GM21423 (cell line): Measurements from ENCODE around the gene OR2Y1.
"Not testable (repeated sequence)": the region's sequence is repeated elsewhere in the genome, so short reads cannot be mapped to it uniquely, and the experiment has no call there.

Experiments
- ATAC-seq: cut with Tn5 transposase; IDR thresholded peaks from one replicate; pipeline ENCODE4 v1.9.1; 2021; ENCODE audit warnings: mild to moderate bottlenecking, moderate library complexity; ENCODE audit not compliant: unreplicated experiment

OR2Y1 gene, protein sequence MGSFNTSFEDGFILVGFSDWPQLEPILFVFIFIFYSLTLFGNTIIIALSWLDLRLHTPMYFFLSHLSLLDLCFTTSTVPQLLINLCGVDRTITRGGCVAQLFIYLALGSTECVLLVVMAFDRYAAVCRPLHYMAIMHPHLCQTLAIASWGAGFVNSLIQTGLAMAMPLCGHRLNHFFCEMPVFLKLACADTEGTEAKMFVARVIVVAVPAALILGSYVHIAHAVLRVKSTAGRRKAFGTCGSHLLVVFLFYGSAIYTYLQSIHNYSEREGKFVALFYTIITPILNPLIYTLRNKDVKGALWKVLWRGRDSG

DNA sequence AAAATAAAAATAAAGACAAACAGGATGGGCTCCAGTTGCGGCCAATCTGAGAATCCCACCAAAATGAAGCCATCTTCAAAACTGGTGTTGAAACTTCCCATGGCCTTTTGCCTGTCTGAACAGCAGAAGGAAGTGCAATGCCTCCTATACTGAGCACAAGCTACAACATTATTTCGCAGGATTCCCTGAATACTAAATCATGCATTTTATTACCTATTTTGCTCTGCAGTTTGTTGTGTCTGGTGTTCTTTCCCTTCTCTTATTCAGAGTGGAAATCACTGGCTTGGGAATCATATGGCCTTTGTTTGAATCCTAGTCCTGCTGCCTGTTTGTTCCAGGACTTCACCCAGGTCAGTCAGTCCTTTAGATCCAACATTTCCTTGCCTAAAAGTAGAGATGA is at the start of gene OR2Y1:
OR2Y1 (minus strand) TSS at position 101 of the 400 bp plus-strand sequence; CDS start at position 101, 0 bp downstream.
- no peak for ATAC-seq

DNA sequence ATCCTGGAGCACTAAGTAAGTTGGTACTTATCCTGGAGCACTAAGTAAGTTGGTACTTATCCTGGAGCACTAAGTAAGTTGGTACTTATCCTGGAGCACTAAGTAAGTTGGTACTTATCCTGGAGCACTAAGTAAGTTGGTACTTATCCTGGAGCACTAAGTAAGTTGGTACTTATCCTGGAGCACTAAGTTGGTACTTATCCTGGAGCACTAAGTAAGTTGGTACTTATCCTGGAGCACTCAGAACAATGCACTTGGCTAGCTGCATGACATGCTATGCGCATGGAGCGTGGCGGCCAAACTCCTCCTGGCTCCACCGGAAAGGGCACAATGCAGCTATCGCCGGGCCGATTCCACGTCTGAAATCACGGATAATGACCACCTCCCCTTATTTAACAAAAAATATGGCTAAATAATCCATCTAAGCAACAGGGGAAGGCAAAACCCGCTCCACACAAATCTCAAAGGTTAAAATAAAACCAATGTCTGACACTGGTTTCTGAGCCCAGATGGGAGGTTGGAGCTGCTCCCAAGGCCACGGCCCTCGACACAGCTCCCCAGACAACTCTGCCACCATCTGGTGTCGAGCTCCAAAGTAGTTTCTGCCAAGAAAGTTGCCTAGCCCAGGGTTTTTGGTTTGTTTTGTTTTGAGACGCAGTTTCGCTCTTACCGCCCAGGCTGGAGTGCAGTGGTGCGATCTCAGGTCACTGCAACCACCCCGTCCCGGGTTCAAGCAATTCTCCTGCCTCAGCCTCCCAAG is 49.0 kb upstream of the OR2Y1 start:
- not testable (repeated sequence) for ATAC-seq

DNA sequence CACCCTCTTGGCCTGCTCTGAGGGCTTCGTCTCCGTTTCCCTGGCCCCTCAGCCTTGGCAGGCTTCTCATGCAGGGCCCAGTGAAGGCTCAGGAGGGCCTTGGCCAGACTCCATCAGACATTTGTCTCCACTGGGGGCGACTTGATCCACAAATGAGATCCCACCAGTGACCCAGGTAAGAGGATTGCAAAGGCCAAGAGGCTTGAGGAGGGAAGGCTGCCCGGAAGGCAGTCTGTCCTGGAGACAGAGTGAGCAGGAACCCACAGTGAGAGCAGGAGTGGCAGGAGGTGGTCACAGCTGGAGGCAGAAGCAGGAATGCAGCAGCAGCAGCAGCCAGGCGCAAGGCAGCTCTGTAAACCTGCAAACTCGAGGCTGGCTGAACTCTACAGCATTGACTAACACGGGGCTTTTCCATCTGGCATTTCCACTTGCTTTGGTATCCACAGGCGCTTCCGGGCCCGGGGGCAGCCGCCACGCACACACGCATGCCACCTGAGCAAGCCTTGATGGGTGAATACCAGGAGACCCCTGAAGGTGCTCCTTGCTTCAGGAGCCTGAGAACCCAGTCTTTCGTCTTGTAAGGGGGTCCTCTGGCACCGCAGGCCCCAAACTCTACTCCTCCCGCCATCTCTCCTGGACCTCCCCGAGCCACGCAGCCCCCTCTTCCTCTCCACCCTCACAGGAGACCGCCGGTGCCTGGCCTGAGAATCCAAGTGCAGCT is 48.0 kb upstream of the OR2Y1 start:
- ATAC-seq = no peak

DNA sequence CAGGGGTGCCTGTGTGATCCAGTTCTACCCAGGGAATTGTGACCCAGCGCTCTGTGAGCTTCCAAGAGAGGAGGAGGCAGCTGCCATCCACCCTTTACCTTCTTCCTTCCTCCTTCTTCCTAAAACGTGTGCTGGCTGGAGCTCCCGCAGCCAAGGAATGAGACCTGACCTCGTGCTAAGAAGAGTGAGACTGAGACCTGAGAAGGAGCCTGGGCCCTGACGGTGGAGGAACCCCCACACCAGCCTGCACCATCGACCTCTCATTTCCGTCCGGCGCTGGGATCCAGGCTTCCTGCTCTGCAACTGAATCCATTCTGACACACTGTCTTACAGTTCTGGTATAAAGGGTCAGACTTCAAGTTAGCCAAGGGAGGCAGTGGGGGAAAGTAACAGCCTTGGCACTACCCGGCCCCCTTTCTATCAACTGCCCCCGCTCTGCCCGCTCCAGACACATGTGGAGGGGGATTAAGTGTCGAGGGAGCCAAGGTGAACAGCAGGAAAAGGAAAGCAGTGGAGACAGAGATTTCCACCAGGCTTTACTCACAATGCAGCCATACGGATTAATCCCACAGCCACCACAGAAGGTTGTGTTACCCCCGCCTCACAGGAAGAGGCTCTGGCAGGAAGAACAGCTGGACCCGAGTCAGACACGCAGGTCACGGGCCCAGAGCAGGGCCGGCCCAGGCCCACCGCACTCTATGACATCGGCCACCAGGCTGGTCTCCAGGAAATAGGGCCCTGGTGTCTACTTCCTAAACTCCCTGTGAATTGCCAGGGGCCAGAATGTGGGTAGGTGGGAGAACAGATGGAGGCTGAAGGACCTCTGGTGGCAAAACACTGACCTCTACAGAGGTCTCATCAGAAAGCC is 46.9 kb upstream of the OR2Y1 start:
- no peak for ATAC-seq

DNA sequence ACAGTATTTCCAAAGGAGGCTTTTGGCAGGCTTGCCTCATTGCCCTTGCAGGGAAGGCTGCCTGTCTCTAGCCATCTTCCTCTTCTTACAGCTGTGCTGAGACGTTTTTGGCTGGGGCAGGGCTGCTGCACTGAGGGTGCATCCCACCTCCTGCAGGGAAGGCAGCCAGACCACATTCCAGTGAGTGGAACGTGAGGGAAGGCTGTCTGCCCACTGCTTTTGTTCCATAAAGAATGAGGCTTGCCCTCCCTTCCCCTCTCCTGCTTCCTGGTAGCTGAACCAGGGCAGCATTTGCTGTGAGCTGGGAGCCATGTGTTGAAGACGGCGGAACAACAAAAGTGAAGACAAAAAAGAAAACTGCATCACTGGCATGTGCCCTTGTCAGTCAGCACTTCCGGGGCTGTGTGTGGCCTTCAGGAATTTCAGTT is 46.0 kb upstream of the OR2Y1 start:
- ATAC-seq = no peak

DNA sequence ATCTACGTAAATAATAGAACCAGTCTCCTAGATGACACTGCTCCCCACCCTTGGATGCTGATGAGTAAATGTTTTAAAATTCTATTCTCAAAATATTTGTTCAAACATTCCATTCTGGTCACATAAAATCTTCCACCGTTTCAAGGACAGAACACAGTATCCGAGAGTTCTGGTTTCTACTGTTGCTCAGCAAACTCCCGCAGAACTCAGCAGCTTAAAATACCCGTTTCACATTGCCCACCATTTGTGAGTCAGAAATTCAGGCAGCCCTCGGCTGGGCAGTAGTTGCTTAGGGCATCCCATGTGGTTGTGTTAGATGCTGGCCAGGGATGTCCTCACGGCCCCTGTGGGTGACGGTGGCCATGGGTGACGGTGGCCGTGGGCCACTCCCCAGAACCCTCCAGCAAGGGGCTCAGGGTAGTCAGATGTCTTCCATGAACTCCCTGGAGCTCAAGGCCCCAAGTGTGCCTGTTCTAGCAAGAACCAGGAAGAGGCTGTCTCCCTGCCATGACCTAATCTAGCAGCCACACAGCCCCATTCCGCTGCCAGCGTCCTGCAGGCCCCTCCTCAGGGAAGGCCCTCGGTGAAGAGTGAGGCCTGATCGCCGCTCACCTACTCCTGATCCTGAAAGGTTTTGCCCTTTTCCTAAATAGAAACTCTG is 45.4 kb upstream of the OR2Y1 start:
- no peak for ATAC-seq

DNA sequence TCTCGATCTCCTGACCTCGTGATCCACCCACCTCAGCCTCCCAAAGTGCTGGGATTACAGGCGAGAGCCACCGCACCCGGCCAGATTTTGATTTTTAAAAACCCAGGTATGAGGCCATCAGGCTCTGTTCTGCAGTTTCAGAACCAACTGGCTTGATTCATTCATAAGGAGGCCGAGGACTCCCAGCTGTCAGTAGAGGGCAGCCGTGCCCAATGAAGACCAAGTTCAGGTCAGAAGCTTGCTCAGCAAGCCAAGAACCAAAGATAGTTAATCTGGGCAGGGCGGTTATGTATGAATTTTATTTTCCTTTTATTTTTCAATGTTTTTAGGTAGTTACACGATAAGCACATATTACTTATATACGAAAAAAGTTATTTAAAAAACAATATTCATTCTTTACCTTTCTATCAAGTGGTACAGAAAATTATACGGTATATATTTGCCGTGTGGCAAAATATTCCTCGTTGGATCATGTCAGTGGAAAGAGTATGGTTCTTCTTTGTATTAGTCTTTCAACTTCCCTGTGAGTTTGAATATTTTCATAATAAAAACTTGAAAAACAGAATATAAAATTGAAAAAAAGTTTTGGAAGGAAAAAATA is 44.7 kb upstream of the OR2Y1 start:
- peak; percentile 75 for ATAC-seq

DNA sequence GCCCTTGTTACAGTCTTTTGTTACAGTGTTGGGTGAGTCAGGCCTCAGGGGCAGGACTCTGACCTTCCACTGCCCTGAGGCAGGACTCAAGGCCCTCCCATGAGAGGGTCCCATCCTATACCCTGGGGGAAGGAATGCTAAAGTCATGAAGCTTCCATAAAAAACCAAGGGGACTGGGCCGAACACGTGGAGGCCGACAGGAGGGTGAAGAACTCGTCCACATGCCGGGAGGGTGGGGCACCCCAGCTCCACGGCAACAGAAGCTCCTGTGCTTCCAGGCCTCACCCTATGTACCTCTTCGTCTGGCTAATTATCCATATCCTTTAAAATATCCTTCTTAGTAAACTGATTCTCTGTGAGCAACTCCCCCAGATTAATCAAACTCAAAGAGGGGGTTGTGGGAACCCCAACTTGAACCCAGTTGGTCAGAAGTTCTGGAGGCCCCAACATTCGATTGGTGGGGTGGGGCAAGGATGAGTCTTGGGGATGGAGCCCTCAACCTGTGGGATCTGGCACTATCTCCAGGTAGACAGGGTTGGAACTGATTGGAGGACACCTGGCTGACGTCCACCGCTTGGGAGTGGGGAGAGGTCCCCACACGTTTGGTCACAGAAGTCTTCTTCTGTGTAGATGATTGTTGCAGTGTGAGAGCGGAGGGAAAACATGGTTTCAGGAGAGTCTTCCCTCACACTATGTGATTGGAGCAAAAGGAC is 43.6 kb upstream of the OR2Y1 start:
- no peak for ATAC-seq

DNA sequence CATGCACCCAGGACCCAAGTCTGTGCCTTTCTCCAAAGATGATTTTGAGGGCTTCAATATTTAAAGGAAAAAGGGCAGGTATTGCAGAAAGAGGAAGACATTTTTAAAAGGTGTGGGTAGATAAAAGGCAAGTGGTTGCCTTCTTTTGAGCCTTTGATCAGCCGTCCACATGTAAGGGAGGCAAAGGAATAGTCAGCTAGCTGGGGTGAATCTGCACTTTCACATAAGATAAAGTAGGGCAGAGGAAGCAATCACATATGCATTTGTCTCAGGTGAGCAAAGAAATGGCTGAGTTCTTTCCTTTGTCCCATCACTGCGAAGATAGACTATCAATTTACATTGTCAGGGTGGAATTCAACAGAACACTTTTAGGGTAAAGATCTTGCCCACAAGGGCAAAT is 42.9 kb upstream of the OR2Y1 start:
- ATAC-seq = no peak

DNA sequence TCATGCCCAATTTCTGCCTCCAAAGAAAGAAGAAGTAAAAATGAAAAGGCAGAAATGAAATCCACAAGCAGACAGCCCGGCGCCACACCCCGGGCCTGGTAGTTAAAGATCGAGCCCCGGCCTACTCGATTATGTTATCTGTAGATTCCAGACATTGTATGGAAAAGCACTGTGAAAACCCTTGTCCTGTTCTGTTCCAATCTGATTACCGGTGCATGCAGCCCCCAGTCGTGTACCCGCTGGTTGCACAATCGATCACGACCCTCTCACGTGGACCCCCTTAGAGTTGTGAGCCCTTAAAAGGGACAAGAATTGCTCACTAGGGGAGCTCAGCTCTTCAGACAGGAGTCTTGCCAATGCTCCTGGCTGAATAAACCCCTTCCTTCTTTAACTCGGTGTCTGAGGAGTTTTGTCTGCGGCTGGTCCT is 42.1 kb upstream of the OR2Y1 start:
- ATAC-seq = not testable (repeated sequence)

DNA sequence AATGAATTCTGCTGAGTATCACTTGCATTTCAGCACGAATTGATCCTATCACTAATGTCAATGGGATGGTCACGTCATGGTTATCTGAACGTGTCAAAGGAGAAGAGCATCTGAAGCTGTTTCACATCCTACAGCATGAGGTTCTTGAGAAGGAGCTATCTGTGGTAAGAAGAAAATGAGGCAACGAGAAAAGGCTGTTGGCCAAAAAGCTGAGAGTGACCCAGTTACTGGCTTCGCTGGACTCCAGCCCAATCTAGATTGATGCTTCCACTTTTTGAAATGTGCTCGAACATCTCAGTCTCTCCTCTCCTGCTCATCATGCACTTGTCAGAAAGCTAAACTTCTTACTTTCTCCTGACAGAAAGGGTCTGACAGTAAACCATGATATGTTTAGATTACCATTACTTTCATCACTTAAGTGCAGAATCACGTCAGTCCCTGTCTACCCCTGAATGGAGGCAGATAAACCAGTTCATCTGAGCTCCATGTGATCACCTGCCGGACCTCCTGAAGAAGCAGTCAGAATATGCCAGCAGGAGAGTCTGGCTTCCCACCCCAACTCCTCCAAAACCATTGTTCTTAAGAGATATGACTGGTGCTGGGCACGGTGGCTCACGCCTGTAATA is 40.2 kb upstream of the OR2Y1 start:
- ATAC-seq = no peak

DNA sequence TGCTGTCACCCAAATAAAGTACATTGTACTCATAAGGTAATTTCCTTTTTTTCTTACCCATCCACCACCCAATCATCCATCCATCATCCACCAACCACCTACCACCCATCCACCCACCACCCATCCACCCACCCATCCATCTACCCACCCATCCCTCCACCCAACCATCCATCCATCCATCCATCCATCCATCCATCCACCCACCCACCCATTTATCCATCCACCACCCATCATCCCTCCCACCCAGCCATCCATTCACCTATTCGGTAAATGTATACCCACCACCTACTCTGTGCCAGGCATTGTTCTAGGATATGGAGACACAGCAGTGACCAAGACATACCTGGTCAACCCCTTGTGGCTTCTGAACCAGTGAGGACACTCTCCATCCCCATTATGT is 37.6 kb upstream of the OR2Y1 start:
- no peak for ATAC-seq

DNA sequence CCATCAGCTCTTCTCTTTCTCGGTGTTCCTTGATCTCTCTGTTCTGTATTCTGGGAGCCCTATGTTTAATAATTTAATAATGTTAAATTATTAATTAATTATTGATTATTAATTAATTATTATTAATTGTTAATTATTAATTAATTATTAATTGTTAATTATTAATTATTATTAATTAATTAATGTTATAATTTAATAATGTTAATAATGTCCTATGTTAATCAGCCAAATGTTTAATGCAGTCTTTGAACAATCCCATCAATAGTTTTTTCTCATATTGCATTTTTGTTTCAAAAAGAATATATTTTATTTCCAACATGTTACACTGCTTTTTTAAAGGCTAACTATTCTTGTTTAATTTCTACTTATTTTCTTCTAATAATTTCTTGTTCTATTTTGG is 36.5 kb upstream of the OR2Y1 start:
- ATAC-seq = no peak

DNA sequence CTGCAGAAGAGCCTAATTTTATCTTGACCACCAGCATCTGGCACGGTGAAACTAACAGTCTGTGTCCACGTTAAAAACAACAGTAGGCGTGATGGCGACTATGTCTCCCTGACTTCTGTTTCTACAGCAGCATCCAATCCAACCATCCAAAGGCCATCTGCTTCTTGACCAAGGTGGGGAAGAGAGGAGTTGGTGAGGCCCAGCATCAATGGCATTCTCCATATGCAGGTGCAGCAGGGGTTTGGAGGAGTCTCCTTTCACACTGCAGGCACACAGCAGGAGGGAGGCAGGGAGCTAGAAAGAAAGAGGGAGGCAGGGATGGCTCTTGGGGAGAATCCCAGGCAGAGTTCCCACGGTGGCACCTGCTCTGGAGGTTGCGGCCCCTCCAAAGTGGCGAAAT is 35.8 kb upstream of the OR2Y1 start:
- ATAC-seq = no peak

DNA sequence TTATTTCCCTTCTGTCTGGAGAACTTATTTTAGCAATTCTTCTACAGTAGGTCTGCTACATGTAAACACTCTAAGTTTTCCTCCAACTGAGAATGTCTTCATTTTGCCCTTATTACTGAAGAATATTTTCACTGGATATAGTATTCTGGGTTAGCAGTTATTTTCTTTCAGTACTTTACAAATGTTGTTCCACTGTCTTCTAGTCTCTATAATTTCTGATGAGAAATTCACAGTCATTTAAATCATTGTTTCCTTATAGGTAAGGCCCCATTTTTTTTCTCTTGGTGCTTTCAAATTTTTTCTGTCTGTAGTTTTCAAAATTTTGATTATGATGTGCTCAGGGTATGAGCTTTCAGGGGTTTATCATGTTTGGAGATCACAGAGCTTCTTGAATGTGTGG is 32.0 kb upstream of the OR2Y1 start:
- no peak for ATAC-seq

DNA sequence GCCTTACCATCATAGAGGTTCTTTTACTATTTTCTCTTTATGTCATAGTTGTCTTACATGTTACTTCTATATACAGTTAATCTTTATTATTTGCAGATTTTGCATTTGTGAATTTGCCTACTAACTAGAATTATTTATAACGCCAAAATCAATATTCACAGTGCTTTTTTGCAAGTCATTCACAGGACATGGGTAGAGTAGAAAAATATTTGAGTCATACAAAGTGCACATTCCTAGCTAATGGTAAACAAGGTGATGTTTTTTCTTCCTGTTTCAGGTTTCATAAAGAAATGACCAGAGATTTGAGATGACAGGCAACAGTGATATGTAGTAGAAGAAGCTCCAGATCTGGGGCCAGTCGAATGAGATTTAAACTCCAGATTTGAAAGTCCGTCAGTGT is 30.0 kb upstream of the OR2Y1 start:
- ATAC-seq = no peak

DNA sequence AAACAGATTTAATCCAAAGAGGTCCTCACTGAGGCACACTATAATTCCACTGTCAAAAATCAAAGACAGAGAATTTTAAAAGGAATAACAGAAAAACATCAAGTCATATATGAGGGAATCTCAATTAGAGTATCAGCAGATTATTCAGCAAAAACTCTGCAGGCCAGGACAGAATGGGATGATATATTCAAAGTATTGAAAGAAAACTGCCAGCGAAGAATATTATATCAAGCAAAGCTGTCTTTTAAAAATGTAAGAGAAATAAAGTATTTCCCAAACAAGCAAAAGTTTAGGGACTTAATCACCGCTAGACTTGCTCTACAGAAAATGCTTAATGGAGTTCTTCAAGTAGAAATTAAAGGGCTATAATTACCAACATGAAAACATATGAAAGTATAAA is 15.7 kb upstream of the OR2Y1 start:
- no peak for ATAC-seq

DNA sequence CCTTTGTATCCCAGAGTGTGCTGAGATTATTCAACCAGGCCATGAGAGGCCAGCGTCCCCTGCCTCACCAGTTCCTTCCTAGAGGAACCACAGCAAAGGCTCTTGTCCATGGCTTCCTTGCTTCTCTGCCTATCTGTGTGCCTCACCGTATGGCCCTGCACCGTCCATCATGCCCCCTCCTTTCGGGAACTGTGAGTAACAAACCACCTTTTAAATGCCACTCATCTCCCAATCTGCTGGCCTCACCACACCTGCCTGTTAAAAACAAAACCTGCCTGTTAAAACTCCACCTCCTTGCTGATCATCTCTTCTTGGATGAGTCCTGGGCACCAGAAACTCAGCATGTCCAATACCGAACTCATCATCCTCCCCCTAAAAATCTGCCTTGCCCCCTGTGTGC is 4.4 kb upstream of the OR2Y1 start:
- ATAC-seq = no peak

DNA sequence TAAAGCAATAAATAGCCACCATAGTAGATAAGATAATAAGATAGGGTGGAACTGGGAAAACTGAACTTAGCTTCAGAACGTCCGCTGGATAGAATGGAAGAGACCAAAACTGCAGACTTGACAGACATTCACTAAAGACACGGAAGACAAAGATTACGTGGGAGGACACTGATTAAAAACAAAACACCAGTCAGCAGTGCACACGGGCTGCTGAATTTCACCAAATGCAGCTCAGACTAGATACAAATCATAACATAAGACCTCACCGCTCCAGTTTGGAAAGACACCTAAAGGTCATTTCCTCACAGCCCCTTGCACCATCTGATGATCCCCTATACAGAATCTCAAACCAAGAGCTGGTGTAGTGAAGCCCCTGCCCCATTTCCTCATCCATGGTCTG is 2.9 kb upstream of the OR2Y1 start:
- no peak for ATAC-seq
